Esophagus squamous epithelium (tissue), 5 donors: ENCODE measurements around the gene CYP26A1. TPM values are rescaled to one million over a fixed set of nuclear protein-coding genes. Genes with fewer than 3 reads are reported as not detected.
A peak's percentile ranks its signal among the peaks of the same experiment; 100 is the strongest.

ENCODE experiments used
- DNase-seq: peaks from one replicate; lab custom pipeline; 2025; lab: John Stamatoyannopoulos, UW
- H3K27ac ChIP-seq, 4 donors: fragments of 200-600 bp; sonication (generic); one replicate each; pipeline ENCODE4 v1.5.1; 2016 to 2019; ENCODE audit warnings: mild to moderate bottlenecking in 1 of 4
- H3K27me3 ChIP-seq, 4 donors: fragments of 200-600 bp; sonication (generic); 1 replicate in 3 of 4; 2 replicates in 1 of 4; pipeline versions ENCODE4 v1.5.1 to v1.6.0; 2017 to 2021; ENCODE audit warnings: antibody characterized with exemption in 1 of 4
- H3K36me3 ChIP-seq, 3 donors: fragments of 200-600 bp; sonication (generic); one replicate each; pipeline ENCODE4 v1.5.1; 2016 to 2019
- H3K4me1 ChIP-seq, 3 donors: fragments of 200-600 bp; sonication (generic); one replicate each; pipeline ENCODE4 v1.5.1; 2017 to 2019
- H3K4me3 ChIP-seq, 4 donors: fragments of 200-600 bp; sonication (generic); 1 replicate in 3 of 4; 2 replicates in 1 of 4; pipeline ENCODE4 v1.5.1; 2016 to 2019; ENCODE audit warnings: mild to moderate bottlenecking in 2 of 4, moderate library complexity in 1 of 4
- H3K9me3 ChIP-seq, 3 donors: fragments of 200-600 bp; sonication (generic); one replicate each; pipeline ENCODE4 v1.5.1; 2016 to 2019
- CTCF ChIP-seq, 6 experiments: fragments of 450-650 bp in 4 of 6; fragments of 200-600 bp in 2 of 6; sonication (generic) in 2 of 6; IDR thresholded peaks; one replicate each; pipeline ENCODE4 v1.5.1; 2016 to 2019; ENCODE audit warnings: antibody characterized with exemption in 6 of 6, mild to moderate bottlenecking in 4 of 6, moderate library complexity in 4 of 6
- POLR2A ChIP-seq, 4 donors: fragments of 450-650 bp; IDR thresholded peaks; one replicate each; pipeline ENCODE4 v1.6.1; 2017; ENCODE audit warnings: antibody characterized with exemption in 4 of 4, mild to moderate bottlenecking in 4 of 4, moderate library complexity in 3 of 4
- WGBS, 2 donors: methylation state at CpG; one replicate each; pipeline ENCODE4 v1.1.5; 2018; 5-methylcytosine and 5-hydroxymethylcytosine counted together
- intact Hi-C: fragments of 100-400 bp; cut with DNase I; formaldehyde crosslinking; loops from one replicate; pipeline ENCODE4 v1.15.0; 2022
- total RNA-seq, 4 donors: library from RNA; depleted of rRNA; stranded (reverse); fragments of >200 nt; gene quantifications; one replicate each; pipeline ENCODE4 v1.1.0, GENCODE V29; 2016
- donor health status: DM: yes; HTN: yes; CAD: no.

CYP26A1 gene
- total RNA-seq, 4 donors from 2014 or later: not detected

DNA sequence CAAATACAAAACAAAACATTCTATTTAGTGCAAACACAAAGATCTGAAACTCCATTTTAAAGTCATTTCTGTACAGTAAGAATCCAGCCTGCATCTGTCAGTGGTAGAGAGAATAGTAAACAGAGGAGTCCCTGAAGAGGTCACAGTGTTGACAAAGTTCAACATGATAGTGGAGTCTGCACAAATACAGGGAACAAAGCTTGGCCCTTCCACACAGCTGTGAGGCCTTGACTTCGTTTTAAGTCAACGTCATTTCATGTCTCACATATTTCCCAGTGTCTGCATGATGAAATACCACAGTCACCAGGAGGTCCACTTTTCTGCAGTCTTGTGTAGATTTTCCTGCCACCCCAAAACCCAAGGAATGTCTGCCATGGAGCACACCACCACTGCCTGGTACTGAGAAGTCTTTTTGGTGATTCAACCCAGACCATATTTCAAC is 33.0 kb downstream of the CYP26A1 start:
- TF ChIP-seq CTCF (IDR thresholded peaks at IDR 0.05) (no peak), POLR2A (IDR thresholded peaks at IDR 0.05) (no peak)
- intact Hi-C loops: no loop called here
- 73 to 85% methylated on average over 2 of the region's 2 CpGs for WGBS, 2 donors
- no peaks in the 10 kb centered on the region for H3K9me3 ChIP-seq
- H3K4me1 ChIP-seq: no peaks in the 10 kb centered on the region
- H3K27ac ChIP-seq: no peak overlapping the region
- H3K4me3 ChIP-seq: no peak overlapping the region
- DNase-seq: no peak
- no peaks in the 10 kb centered on the region for H3K27me3 ChIP-seq
- H3K36me3 ChIP-seq: no peaks in the 10 kb centered on the region

- no peak for DNase-seq
- Histone ChIP-seq H3K36me3 (no peaks in the 10 kb centered on the region), H3K4me3 (no peak overlapping the region), H3K27me3 (peaks cover 0 to 13% (median 0%) of the 10 kb centered on the region in 4 donors), H3K9me3 (no peaks in the 10 kb centered on the region), H3K4me1 (no peaks in the 10 kb centered on the region), H3K27ac (no peak overlapping the region)
- WGBS, 2 donors: 64 to 67% methylated on average over 3 of the region's 3 CpGs
- intact Hi-C loops: loop anchor here (10.0 kb wide), 1 partner anchor 174 kb away; no protein-coding TSS in a partner anchor
- TF ChIP-seq CTCF (IDR thresholded peaks at IDR 0.05) (no peak), POLR2A (IDR thresholded peaks at IDR 0.05) (no peak)
These were observed 36.9 kb downstream of the CYP26A1 start for GRCh38 chr10:93110472-93111146.

DNA sequence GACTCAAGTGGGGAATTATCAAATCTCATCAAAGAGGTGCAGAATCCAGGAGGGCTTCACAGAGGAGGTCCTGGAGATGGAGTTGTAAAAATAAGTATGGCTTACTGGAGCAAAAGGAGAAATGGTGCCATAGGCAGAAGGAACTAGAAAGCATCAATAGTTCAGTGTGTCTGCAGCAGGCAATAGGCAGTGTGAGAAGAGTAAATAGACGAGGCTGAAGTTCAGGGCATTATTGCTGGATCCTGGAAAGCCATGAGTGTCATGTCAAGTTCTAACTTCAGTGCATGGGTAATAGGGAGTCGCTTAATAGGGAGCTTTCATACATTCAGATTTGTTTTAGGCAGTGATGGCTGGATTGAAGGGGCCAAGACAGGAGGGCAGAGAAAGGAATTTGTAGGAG is 39.3 kb downstream of the CYP26A1 start:
- H3K9me3 ChIP-seq: no peaks in the 10 kb centered on the region
- H3K27ac ChIP-seq: no peak overlapping the region
- TF ChIP-seq CTCF (IDR thresholded peaks at IDR 0.05): no peak
- 67 to 75% methylated on average over 2 of the region's 2 CpGs for WGBS, 2 donors
- no peak overlapping the region for H3K4me3 ChIP-seq
- H3K4me1 ChIP-seq: no peaks in the 10 kb centered on the region
- intact Hi-C loops: loop anchor here (10.0 kb wide), 1 partner anchor 172 kb away; no protein-coding TSS in a partner anchor
- no peaks in the 10 kb centered on the region for H3K36me3 ChIP-seq
- no peak for DNase-seq
- peaks cover 0 to 13% (median 0%) of the 10 kb centered on the region in 4 donors for H3K27me3 ChIP-seq

- Histone ChIP-seq H3K27ac (no peak overlapping the region), H3K27me3 (peaks cover 0 to 13% (median 0%) of the 10 kb centered on the region in 4 donors), H3K4me3 (no peak overlapping the region), H3K36me3 (no peaks in the 10 kb centered on the region), H3K4me1 (no peaks in the 10 kb centered on the region), H3K9me3 (no peaks in the 10 kb centered on the region)
- intact Hi-C loops: loop anchor here (10.0 kb wide), 1 partner anchor 169 kb away; no protein-coding TSS in a partner anchor
- peak in 5 of 6 experiments; percentile 29 to 59 (median 38) for TF ChIP-seq CTCF (IDR thresholded peaks at IDR 0.05)
- TF ChIP-seq POLR2A (IDR thresholded peaks at IDR 0.05): no peak
- 30 to 62% methylated on average over 2 to 4 of the region's 4 CpGs for whole genome bisulfite sequencing, 2 donors
- DNase-seq: no peak
These were observed 42.1 kb downstream of the CYP26A1 start for GRCh38 chr10:93115661-93116383.

DNA sequence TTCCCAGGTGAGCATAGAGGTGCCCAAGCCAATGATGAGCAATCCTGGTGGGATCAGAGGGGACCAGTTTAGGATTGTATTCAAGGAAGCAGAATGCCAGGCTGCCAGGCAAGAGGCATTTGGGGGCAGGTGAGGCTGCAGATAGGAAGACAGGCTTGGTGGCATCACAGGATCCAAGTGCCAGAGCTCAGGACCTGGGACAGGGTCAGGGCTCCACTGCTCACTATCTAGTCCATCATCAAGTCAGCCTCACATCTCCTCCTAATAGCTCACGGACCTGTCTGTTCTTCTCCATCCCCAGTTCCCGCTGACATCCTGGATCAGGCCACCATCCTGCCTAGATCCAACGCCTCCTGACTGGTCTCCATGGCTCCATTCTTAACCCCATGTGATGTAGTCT is 47.6 kb downstream of the CYP26A1 start:
- peaks cover 0 to 7% (median 5%) of the 10 kb centered on the region in 3 donors for H3K9me3 ChIP-seq
- DNase-seq: no peak
- H3K4me3 ChIP-seq: no peak overlapping the region
- WGBS, 2 donors: 76 to 88% methylated on average over 2 to 3 of the region's 3 CpGs
- intact Hi-C loops: no loop called here
- TF ChIP-seq CTCF (IDR thresholded peaks at IDR 0.05): no peak
- no peak for TF ChIP-seq POLR2A (IDR thresholded peaks at IDR 0.05)
- H3K4me1 ChIP-seq: no peaks in the 10 kb centered on the region
- H3K36me3 ChIP-seq: no peaks in the 10 kb centered on the region
- H3K27me3 ChIP-seq: peaks cover 0 to under 1% (median 0%) of the 10 kb centered on the region in 4 donors
- H3K27ac ChIP-seq: no peak overlapping the region
